GM19397 (cell line): ENCODE results near the gene LIFR.

Source experiments
- ATAC-seq: cut with Tn5 transposase; IDR thresholded peaks from one replicate; pipeline ENCODE4 v1.9.1; 2021; ENCODE audit warnings: mild to moderate bottlenecking, moderate library complexity; ENCODE audit not compliant: unreplicated experiment

The LIFR gene

DNA sequence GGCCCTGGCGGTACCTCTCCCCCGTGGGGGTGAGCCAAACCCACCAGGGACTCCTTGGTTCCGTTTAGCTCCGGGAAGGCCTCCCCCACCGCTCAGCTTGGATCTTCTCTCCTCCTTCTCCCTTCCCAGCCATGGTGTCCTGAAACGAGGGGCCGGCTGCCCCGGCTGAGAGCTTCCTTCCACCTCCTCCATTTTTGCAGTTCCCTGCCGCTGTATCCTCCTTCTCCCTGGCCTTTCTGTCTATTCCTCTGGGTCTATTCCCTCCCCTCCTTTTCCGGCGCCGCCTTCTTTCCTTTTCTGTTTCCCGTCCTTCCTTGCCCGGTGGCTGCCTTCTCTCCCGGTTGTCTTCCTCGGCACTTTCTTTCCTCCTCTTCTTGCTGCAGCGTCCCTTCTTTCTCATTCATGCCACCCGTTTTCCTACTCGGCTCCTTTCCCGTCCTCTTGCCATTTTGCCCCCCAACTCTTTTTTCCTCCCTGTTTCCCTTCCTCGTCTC, 110.4 kb downstream of the LIFR start:
- no peak for ATAC-seq

DNA sequence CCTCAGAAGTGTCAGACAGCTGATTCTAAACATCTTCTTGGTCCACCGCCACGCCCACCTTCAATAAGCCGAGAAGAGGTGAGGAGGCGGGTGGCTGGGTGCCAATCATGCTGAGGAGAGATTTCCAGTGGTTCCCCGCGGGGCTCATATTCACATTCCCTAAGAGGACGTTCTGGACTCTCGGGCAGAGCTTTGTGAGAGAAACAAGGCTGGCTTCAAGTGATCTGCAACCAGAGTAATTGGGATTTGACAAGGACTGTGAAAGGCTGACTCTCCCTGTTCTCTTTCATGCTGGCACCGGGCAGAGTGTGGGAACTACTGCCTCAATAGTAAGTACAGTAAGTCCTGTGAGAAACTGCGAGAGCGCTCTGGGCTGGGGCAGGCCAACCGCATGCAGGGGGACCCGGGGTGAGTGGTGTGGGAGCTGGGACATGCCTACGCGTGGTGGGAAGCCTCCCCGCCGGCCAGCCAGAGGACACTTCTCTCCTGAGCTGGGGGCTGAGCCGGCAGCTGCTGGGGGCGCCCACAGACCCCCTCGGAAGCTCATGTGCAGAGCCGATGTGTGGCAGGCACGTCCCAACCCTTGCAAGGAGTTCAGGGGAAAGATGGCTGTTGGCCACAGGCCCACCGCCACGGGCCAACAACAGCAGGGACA, 110.9 kb downstream of the LIFR start:
- no peak for ATAC-seq

DNA sequence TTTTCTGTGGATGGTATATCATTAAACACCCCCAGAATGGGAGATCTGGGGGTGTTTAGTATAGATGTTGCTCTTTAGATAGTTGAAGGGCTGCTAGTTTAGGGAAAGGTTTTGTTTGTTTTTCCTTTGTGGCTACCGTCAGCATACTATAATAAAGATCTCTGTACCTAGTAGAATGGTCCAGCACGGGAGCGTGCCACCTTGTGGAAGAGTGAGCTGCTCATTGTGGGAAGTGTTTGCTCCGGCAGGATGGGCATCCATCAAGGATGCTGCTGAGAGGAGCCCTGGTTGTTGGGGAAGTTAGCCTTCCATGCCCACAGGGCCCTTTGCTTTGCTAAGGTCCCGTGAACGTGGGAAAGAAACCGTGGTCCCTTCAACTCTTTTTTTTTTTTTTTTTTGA, 113.1 kb downstream of the LIFR start:
- no peak for ATAC-seq

DNA sequence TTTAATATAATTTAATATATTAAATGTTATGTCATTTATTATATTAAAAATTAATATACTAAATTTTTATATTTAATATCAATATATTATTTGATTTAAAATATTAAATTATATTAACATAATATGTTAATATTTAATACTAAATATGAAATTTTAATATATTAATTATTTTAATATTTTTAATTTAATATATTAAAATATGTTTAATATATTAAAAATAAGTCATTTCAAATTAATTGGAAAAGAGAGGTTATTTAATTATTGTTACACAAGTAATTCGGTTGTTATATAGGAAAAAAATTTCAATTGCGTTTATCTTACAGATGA, 114.2 kb downstream of the LIFR start:
- ATAC-seq = no peak

DNA sequence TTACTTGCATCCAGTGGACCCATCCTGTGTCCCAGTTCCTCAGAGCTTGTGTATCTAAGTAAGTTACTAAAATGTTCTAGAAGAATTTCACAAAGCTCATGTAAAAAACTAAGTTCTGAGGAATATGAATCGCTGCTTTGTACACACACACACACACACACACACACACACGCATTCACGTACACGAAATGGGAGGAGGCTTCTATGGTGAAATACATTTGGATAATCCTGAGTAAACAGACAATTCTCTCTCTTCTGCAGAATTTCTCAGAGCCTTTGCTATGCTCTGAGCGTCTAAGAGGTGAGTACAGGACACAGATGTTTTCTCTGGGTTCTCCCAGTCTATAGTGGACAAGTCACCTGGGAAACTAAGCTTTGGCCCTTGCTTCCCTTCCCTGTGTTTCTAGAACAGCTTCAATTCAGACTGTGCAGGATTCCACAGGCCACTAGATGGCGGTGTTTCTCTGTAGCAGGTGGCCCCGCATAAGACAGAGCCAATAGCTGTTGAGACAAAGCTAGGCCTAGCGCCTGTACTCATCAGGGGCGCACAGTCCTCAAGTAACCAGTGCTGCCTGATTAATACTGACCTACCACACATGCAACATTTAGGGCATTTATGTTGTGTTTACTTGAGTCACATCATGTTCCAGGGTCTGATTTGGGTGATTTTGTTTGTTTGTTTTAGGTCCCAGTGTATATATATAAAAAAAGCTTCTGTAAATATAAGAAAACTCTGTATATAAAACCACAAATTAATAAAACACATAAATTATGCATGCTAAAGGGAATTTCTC, 114.8 kb downstream of the LIFR start:
- peak; percentile 99 for ATAC-seq

DNA sequence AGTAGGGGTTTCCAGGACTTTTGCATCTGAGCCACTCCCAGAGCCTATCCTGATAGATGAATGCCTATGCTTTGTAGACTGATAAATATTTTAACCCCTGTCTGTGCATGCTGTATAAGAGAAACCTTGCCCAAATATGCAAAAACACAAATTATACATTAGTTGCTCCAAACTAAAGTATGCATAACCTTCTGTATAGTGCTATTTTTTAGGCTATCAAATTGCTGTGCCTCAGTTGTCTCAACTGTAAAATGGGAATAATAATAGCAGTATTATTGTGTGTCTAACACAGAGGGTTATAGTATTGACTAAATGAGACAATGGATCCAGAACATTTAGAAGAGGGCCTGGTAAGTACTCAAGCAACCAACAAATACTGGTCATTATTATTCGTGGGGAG, 117.7 kb downstream of the LIFR start:
- no peak for ATAC-seq

DNA sequence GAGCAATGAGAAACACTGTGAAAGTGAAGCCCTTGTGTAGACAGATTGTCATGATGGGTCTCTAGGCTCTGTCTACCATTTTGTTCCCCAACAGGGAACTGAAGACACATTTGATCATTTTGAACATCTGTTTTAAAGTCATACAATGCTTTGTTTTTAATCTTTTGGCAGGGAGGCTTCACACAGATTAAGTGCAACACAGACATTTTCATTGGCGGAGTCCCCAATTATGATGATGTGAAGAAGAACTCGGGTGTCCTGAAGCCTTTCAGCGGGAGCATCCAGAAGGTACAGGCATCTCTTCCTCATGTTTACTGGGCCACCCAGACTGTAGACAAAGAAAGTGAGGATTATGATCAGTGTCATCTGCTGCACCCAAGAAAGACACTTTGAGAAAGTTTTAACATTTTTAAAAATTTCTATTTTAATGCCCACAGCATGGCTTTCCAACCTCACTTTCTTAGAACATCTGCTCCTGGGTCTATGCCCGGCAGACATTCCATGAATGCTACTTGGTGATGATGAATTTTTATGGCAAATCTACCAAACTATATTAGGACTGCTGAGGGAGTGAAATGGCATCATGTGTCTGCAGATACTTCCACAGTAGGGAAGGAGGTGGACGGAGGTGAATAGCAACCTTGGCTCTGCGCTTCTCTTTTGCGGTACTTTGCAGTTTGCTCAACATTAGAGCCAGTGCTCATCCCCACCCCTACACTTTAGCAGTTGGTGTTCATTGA, 121.3 kb downstream of the LIFR start:
- ATAC-seq = no peak

DNA sequence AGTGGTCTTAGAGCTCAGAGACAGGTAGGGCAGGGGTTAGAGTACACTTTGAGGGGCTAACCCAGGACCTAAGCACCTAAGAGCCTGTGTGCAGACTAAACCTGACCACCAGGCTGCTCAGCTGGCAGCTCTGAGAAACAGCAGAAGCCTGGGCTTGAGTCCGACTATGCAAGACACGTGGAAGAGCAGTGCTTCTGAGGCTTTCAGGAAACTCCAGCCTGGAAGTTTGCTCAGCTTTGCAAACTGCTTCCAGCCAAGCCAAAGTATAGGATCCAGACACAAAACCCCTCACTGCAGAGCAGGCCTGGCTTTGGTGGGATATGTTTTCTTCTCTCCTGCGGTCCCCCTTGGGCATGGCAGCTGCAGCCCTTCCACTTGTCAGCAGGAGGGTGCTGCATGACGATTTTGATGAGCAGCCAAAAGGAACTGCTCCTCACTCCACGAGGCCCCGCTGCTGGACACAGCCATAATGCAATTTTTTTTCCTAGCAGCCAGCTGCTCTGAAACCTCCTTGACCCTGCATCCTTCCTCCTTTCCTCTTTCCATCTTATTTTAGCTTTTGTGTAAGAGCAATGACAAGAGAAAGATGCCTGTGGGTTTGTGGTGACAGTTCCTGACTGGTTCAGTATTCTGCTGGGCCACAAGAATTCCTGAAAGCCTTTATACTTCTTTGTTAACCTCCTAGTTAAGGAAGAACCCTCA, 123.1 kb downstream of the LIFR start:
- ATAC-seq = no peak

DNA sequence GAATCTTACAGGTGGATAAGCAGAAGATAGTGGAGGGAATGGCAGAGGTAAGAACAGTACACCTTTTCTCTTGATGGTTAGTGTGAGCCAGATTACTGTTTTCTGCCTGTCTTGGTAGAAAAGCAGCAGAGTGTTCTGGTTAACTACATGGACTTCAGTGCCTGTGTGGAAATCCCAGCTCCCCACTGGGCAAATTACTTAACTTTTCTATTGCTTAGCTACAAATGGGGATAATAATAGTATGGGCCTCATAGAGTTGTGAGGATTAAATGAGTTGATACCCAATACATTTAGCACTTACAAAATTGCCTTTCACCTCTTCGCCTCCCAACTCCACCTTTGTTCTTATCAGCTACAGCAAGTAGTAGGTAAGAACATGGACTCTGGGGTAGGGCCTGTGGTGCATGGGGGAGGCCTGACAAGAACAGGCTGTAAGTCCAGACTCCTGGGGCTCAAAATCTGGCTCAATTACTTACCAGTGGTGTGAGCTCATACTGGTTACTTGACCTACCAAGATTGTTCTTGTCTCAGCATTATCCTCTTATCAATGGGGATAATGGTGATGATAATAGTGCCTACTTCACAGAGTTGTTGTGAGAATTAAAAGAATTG, 125.1 kb downstream of the LIFR start:
- no peak for ATAC-seq

DNA sequence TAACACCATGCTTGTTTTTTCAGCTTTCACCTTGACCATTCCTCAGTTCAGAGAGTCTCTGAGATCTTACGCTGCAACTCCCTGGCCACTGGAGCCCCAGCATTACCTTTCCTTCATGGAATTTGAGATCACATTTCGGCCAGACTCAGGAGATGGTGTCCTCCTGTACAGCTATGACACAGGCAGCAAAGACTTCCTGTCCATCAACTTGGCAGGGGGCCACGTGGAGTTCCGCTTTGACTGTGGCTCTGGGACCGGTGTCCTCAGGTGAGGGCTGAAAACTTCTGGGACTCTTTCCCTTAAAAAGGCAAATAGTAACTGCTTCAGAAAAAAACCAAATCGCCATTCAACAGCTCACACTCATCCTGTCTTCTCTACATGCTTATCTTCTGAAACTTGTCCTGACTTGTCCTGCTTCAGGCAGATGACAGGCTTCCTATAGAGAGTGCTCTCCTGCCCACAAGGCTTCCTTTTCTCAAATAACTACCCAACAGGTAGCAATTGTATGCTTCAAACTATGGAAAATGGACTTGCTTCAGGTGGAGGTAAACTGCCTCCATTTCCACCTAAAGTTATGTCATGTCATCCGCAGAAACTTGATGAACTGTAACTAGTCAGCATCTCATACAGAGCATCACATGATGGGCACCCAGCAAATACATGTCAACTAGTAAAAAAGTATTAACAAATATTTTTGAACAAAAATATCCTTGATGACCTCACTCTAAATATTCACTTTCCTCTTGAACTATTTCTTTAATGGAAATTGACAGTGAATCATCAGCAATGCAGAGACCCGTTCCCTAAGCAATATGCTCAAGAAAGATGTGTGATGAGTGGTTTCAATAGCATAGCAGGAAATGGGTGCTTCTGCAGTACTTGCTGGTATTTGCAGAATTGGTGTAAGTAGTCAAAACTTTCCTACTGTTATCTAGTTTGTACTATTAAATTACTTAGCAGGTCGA, 129.2 kb downstream of the LIFR start:
- ATAC-seq = no peak

DNA sequence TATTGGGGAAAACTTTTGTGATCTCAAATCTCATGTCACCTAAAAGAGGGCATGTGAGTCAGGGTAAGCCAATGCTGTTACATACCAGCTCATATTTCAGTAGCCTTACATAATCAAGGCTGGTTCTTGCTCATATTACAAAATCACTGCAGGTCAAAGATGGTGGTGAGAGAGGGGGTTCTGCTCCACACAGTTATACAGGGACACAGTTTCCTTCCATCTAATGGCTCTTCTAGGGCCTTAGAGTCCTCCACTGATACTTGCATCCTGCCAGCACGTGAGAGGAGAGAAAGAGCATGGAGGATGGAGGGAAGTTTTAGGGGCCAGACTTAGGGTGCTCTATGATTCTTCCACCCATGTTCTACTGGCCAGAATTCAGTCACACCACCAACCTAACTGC, 130.0 kb downstream of the LIFR start:
- no peak for ATAC-seq
